NCI-H1048 (cell line): ENCODE data around the gene EHMT1.

ENCODE experiments used
- DNase-seq: peaks from one replicate; lab custom pipeline; 2025; lab: John Stamatoyannopoulos, UW

EHMT1 gene

DNA sequence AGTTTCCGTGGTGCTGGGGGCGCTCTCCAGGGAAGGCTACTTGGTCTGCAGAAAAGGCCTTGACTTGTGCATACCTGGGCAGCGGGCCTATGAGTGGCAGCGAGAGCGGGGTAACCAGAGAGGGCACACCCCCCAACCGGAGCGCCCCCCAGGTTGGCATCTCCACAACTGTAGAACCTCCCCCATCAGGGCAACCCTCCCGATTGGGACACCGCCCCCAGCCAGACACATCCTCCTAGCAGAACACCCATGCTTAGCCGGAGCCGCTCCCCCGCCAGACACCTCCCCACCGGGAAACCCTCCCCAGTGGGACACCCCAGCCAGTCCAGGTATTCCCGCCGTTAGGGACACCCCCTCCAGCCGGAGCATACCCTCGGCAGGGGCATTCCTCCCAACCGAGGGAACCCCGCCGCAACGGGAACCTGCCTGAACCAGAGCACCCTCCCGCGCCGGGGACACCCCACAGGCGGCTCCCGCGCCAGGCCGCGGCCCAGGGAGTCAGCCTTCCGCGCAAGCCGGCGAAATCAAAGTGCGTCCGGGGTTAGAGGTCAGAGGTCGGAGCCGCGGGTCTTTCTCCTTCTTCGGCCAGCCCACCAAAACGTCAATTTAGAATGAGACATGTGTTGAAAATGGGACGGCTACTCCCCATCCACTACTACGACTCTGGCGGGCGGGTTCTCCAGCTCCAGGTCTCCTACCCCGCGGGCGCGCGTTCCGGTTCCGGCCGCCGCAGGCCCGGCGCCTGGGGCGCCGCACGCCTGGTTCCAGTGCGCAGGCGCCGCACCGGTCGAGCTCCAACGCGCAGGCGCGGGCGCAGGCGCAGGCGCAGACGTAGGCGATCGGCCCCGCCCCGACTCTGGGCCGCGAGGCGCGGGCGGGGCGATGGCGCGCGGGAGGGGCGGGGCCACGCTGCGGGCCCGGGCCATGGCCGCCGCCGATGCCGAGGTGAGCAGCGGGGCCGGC, at the start of gene EHMT1:
TSS of gene EHMT1 (plus strand) at position 901 of the 963 bp plus-strand sequence. CDS start at position 925, 24 bp downstream.
- DNase-seq: peak; percentile 78

DNA sequence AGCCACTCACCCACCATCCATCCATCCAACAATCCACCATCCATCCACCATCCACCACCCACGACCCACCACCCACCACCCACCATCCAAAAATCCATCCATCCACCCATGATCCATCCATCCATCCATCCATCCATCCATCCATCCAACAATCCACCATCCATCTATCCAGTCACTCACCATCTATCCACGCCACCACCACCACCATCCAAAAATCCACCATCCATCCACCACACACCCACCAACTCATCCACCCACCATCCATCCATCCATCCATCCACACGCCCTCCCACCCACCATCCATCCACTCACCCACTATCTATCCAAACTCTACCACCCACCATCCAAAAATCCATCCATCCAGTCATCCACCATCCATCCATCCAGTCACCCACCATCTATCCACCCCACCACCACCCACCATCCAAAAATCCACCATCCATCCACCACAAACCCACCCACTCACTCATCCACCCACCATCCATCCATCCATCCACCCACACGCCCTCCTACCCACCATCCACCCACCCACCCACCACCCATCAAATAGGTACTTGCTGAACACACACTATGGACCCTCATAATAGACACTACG, 49.1 kb upstream of the EHMT1 start:
- DNase-seq: no peak

DNA sequence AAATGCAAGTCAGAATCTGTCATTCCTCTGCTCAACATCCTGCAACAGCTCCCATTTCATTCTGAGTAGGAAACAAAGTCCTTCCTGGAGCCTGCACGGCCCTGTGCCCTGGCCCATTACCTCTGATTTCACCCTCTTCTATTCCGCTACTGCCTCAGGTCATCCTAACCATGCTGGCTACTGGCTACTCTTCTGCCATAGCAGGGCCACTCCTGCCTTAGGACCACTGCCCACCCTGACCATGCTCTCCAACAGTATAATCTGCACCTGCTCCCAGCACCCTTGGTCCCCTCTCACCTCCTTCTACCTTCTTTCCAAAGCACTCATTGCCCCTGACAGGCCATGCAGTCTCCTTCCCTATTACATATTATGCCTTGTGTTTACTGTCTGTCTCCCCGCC, 48.2 kb upstream of the EHMT1 start:
- no peak for DNase-seq

DNA sequence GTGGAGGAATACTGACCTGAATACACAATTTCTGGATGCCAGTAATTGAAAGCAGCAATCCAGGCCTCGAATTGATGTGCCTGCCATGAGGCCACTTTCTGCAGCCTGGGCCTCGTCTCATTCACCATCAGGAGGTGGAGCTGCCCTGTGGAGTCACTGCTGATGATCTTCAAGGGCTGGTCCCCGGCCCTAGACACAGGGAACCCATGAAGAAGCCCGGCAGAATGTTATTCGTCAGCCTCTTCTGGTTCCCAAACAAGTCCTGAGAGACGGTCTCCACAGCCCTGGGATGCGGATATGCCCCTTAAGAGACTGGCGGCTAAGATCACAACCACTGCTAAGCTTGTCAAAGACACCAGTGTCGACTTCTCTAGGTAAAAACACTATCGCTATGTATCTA, 44.6 kb upstream of the EHMT1 start:
- DNase-seq: no peak

DNA sequence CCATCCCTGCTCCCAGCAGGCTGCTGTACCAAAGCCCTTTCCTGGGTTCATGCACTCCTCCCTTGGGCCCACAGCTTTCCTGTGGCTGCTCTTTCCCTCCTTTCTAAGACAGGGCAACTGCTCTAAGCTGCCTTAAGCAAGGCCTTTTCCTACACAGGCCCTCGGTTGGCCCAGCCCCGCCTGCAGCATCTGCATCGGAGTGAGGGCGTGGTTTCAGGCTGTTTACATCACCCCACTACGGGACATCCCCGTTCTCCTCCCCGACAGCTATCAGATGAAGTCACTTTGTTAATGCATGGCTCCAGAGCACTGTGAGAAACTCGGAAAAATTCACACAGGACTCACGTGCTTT, 43.5 kb upstream of the EHMT1 start:
- no peak for DNase-seq

DNA sequence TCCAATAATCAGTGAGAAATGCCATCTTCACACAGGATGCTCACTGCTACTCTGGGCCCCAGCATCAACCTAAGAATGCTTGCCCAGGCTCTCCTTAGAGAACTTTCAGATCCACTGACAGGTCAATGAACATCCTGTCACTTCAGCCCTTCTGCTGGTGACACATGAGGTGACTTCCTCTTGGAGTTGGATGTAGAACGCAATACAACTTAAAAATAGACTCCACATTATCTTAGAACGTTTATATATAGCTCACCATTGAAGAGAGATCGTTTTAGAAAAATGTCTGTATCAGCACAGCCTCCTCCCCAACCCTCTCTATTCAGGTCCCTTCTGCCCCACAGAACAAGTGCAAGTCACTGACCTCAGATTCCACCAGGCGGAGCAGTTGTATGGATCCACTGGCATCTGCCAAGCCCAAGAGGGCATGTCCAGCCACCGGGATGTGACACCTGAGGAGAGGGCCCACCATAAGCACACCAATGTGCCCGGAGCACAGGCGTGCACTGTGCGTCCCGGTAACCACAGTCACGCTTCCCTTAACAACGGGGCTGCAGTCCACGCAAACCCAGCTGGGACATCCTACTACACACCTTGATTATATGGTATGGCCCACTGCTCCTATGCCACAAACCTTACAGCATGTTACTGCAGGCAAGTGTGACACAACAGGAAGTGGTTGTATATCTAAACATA, 42.9 kb upstream of the EHMT1 start:
- DNase-seq: no peak

DNA sequence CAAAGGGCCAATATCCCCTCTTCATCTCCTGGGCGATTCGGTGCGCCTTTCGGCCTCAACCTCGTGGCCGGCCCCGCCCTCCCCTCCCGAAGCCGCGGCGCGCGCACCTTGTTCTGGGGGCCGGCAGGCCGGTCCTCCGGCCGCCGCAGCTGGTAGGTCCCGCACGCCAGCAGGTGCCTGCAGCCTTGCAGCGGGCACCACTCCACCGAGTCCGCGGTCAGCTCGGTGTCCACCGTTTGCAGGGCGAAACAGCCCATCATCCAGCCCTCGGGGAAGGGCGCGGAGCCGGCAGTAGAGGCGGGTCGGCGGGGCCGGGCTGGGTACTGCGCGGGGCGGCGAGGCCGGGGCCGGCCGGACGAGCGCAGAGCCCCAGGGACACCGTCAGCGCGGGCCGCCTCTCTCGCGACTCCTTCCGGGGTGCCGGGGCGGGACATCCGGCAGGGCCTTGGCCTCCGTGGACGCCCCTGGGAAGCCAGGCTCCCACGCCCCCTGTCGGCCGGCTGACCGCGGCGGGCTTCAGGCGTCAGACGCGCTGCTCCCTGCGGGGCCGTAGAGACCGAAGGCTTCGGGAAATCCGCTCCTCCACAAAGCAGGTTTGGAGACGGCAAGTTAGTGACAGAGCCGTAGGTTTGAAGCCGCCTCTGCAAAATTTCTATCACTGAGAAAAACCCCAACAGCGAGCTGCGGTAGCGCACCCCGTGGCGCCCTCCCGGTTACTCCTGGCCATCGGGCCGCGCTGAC, 40.1 kb upstream of the EHMT1 start, which contains the start of gene DPH7:
TSS of gene DPH7 (minus strand) at position 408 of the 741 bp plus-strand sequence. CDS start at position 260, 148 bp downstream.
- DNase-seq: peak; percentile 78

DNA sequence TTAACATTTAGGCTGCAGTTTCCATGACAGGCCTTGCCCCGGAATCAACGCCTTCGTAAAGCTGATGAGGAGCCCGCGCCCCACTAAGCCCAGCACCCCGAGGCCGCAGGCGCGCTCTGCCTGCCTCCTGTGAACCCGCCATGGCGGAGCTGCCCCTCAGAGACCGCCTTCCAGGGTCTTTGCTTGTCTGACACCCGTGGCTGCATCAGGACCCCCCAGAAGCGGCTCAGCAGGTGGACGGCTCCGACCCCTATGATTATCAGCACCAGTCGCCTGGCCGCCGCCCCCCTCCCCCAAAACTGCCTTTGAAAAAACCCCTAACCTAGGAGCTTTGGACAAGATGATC, 39.6 kb upstream of the EHMT1 start:
- DNase-seq: no peak

DNA sequence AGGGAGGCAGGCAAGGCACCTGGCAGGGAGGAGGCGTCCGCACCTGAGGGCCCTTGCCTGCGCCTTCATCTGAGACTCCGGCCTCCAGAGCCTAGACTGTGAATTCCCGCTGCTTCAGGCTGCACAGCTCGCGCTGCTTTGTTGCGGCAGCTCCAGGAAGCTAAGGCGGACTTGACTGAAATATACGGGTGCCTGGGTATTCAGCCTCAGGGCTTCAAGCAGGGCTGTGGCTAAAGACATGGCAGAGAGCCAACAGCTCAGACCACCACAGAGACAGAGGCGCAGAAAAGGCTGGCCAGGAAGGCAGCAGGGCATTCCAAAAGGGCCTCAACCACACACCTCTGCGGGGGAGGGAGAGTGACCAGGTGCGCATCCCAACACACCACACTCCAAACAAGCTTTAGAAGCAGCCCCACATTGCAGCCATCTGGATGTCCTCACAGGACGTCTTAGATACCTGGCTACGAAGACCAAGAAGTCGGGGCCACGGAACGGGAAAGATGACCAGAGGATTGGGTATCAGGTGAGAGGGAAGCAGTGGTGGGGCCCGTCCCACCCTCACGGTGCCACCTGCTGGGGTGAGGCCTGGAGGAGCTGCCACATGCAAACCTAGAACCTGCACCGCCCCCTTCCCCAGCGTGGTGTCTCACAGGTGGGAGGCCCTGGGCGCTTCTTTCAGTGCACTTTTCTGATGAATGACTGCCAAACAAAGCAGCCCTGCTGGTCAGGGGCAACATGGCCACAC, 38.4 kb upstream of the EHMT1 start:
- no peak for DNase-seq

DNA sequence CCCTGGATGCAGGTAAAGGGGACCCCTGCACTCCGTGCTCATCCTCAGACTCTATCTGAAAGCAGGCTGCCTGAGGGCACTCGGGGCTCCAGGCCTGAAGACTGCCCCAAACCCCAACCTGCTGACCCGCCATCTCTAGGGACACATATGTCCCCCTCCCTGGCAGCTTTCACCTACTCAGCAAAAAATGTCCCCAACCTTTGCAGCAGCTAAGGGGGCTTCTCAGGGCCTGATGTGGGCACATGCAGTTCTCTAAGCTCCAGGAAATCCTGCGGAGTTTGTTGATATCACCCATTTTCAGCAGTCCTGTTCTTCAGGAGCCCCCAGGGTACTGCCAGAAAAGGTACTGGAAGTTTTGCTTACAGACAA, 37.9 kb upstream of the EHMT1 start:
- DNase-seq: no peak

DNA sequence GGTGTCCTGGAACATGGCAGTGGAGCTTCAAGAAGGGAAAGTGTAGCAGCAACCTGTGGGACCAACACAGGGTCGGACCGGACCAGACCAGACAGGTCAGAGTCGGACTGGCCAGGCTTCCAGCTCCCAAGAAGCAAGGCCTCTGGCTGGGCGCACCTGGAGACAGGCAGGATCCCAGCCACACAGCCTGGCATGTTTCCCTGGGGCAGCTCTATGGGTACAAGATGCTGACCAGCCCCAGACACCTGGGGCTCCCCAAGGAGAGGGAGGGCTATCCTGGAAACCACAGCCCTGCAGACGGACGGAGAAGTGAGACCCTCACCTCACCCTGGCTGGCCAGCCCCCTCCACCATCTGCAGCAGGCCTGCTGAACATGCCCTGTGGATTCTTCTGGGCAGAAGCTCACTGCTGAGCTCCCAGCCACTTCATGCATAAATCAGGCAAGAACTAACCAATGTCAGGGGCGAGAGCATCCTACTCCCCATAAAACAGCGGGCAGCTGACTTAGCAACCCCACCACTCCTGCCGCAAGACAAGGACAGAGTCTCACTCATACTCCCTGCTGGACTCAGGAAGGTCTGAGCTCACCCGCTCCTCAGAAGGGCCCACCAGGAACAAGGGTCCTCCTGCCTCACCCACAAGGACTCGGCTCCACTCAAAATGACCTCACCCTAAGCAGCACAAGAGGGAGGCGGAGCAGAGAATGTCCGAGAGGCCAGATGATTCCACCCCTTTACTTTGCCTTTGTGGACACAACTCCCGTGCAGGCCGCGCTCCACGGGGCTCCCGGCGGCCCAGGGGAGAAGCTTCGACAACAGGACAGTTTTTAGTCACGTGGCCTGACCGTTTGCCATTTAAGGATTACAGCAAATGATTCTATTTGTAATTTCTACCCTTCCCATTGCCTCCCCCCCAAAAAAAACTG, 37.2 kb upstream of the EHMT1 start:
- no peak for DNase-seq

DNA sequence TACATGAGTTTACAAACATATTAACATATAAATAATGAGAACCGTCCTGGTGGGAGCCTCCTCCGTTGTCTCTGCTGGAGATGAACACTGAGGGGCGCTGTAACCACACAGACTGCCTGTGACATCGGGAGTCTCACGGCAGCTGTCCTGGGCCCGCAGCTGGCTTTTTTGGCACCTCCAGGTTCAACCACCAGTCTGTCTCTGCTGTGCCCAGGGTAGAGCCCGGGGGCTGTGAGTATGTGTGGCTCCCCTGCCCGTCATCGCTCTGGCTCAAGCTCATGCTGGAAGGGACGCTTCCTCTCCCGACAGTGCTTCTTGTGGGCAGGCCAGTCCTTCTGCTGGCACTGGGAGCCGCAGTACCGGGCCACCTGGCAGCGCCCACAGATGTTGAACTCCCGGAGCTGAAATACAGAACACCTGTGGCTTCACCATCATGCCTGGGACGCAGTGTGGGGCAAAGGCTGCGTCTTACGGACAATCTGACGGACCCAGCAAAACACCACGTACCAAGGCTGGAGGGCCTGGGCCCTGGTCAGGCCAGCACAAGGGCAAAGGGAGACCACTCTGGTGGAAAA, 36.4 kb upstream of the EHMT1 start:
- DNase-seq: no peak

DNA sequence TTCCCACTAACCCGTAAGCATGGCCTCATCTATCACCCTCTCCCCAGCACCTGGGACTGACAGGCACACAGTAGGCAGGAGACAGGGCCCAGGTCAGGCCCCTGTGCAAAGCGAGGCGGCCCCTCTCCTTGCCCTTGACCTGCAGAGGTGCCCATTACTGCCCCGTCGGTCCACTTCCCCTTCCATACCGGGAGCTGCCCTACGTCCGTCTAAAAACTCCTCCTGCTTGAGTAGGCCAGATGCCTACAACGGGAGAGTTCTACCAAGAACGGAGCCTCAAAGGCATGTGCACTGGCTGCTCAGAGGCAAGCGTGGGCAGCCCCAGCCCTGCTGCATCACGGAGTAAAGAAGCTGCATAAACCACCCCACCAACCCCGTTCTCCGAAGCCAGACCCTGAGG, 35.5 kb upstream of the EHMT1 start:
- no peak for DNase-seq

DNA sequence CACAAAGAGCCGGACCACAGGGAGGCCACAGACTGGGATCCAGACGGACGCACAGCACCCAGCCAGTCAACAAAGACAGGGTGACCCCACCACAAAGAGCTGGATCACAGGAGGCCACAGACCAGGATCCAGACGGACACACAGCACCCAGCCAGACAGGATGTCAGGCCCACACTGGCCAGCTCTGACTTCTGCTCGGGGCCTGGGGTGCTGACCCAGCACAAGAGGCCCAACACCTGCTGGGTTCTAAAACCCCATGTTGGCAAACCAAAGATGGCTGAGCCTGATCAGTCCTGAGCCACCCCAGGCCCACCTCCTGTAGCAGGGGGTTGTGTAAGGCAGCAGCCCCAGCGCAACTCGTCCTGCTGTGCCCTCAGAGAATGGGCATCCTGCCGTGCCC, 34.8 kb upstream of the EHMT1 start:
- DNase-seq: no peak

DNA sequence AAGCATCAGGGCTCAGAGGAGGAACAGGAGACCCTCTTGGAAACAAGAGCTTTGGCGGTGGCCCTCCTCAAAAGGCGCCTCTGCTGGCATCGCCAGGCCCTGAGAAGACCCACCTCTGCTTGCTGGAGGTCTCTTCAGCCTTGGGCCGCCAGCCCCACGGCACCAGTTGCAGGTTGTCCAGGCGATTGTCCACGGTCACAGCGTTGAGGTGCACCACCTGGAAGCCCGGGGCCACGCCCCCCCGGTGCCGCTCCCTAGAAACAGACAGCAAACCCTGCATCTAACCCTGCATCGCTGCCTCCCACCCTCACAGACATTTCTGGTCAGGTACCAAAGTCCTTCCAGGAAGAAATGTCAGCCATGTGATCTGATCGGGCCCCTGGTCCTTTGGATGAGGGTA, 32.0 kb upstream of the EHMT1 start:
- DNase-seq: no peak

DNA sequence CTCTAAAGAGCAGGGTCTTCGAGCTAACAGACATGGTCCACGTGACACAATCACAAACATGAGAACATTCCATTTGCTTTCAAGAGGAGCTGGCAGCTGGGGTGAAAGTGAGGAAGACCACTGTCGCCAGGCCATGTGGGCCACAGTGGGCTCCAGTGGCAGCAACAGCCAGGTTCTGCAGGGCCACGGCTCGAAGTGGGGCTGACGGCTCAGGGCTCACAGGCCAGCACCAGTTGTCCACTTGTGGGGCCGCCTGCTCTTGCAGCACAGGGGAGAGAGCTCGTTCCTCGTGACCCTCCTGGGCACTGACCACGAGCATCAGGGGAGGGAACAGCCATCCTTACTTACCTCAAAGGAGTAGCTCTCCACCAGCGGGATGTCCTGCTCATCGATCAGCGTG, 30.5 kb upstream of the EHMT1 start:
- DNase-seq: no peak

DNA sequence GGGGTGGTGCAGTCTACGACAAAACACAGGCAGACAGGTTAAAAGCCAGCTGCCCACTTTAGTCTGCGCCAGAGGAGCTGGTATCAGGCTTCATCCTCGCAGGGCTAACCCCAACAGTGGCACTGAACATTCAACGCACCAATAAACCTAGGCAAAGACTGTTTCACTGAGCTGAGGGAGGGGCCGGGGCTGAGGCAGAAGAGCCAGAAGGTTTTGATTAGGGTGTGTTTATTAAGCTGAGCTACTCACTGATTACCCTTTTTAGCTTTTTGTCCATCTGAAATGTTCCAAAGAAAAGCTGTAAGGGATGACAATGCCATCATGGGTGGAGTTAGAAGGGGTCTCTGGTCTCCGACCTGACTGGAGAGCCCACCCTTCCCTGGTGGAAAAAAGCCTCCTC, 29.9 kb upstream of the EHMT1 start:
- no peak for DNase-seq

DNA sequence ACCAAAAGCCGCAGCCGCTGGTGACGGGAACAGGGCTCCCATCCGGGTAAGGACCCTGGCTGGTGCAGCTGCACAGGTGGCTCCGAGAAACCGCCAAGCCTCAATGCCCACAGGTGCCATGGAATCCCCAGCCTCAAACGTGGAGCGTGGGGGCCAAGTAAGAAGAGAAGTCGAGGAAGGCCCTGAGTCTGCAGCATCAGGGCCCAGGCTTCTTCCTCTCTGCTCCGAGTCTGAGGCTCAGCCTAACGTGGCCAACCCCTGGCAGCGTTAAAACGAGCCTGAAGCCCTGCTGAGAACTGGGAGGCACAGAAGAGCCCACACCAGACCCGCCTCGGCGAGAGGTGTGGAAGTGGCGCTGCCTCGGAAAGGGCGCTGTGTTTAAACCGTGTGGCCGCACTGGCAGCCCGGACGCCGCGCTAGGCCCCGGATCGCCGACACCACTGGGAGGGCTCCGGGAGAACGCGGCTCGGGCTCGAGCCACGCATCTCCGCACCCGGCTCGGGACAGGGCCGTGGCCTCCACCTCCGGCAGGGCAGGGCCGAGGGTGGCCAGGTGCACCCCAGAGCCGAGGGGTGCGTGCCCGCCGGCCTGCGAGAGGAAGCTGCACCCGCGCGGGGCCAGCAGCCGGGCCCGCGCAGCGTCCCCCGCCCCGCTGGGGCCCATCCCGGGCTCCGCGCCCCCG, 29.2 kb upstream of the EHMT1 start:
- no peak for DNase-seq

DNA sequence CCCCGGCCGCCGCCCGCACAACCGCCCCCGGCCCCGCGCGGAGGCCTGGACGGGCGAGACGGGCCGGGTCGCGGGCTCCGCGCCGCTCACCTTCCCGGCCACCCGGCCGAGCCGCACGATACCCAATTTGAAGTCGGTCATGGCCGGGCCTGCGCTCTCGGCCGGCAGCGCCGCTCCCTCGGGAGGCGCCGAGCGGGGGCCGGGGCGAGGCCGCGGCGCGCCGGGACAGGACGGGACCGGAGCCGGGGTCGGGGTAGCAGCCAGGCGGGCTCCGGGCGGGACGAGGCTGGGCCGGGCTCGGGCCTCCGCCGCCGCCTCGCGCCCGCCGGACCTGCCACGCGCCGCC, 28.7 kb upstream of the EHMT1 start:
- DNase-seq: no peak
